ENCODE results near the gene OR5AN1. TPM values are rescaled to one million over a fixed set of nuclear protein-coding genes. Genes with fewer than 3 reads are reported as not detected.
"Not testable (repeated sequence)": the region's sequence is repeated elsewhere in the genome, so short reads cannot be mapped to it uniquely, and the experiment has no call there.

Gene OR5AN1
- total RNA-seq, 2 experiments from 2014 or later = not detected

DNA sequence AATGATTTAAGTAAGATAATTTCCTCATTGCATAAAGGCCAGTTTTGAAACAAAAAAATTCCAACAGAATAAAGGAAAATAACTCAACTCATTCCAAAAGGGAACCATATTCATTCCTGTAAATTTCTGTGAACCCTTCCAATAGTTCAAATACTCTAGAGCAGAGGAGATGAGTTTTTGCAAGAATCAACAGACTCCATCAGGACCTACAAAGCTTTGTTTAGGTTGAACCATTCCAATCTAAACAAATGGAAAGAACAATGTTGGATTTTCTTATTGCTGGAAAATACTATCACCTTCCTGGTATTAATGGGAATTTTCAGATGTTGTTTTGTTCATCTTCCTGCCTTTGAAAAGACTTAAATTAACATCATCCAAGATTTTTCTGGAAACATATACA, 21.8 kb upstream of the OR5AN1 start:
- Histone ChIP-seq H3K9me3 (ENCODE audit: low read length) (no peaks in the 10 kb centered on the region), H3K4me3 (ENCODE audit: low read depth, low read length, poor library complexity, severe bottlenecking) (no peak overlapping the region), H3K4me1 (ENCODE audit: insufficient read depth, low read length, poor library complexity, severe bottlenecking) (no peaks in the 10 kb centered on the region), H3K9me2 (ENCODE audit: insufficient read depth, low read length) (no peaks in the 10 kb centered on the region), H2AFZ (ENCODE audit: low read length) (no peak overlapping the region), H4K20me1 (ENCODE audit: insufficient read depth, low read length) (no peaks in the 10 kb centered on the region), H3K79me2 (ENCODE audit: insufficient read depth, low read depth, low read length) (no peaks in the 10 kb centered on the region), H3K27ac (ENCODE audit: low read depth, low read length, poor library complexity, severe bottlenecking) (no peak overlapping the region), H3K36me3 (ENCODE audit: insufficient read depth, low read length) (no peaks in the 10 kb centered on the region), H3K4me2 (ENCODE audit: low read length) (no peak overlapping the region)
- ChIA-PET POLR2A (no interaction called here), CTCF (ENCODE audit: unreplicated experiment) (no interaction called here)
- no TSS peak for BruUV-seq (replicated peaks)
- TF ChIP-seq, protein P1, sequence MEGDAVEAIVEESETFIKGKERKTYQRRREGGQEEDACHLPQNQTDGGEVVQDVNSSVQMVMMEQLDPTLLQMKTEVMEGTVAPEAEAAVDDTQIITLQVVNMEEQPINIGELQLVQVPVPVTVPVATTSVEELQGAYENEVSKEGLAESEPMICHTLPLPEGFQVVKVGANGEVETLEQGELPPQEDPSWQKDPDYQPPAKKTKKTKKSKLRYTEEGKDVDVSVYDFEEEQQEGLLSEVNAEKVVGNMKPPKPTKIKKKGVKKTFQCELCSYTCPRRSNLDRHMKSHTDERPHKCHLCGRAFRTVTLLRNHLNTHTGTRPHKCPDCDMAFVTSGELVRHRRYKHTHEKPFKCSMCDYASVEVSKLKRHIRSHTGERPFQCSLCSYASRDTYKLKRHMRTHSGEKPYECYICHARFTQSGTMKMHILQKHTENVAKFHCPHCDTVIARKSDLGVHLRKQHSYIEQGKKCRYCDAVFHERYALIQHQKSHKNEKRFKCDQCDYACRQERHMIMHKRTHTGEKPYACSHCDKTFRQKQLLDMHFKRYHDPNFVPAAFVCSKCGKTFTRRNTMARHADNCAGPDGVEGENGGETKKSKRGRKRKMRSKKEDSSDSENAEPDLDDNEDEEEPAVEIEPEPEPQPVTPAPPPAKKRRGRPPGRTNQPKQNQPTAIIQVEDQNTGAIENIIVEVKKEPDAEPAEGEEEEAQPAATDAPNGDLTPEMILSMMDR (conservative IDR thresholded peaks at IDR 0.05; ENCODE audit: low read length) = no peak
- no peak for TF ChIP-seq EZH2phosphoT487 (IDR thresholded peaks at IDR 0.05; ENCODE audit: borderline replicate concordance, low read depth, low read length)
- intact Hi-C loops (cut with micrococcal nuclease; ENCODE audit: unreplicated experiment) = no loop called here
- DNase-seq (ENCODE audit: low spot score) = no peak

DNA sequence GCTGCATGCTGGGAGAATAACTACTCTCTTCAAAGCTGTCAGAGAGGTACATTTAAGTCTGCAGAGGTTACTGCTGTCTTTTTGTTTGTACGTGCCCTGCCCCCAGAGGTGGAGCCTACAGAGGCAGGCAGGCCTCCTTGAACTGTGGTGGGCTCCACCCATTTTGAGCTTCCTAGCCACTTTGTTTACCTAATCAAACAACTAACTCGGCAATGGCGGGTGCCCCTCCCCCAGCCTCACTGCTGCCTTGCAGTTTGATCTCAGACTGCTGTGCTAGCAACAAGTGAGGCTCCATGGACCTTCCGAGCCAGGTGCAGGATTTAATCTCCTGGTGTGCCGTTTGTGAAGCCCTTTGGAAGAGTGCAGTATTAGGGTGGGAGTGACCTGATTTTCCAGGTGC, 9.0 kb upstream of the OR5AN1 start:
- H3K4me1 ChIP-seq (ENCODE audit: insufficient read depth, low read length, poor library complexity, severe bottlenecking); H3K4me3 ChIP-seq (ENCODE audit: low read depth, low read length, poor library complexity, severe bottlenecking); H2AFZ ChIP-seq (ENCODE audit: low read length); H3K27ac ChIP-seq (ENCODE audit: low read depth, low read length, poor library complexity, severe bottlenecking); BruUV-seq (replicated peaks); H3K36me3 ChIP-seq (ENCODE audit: insufficient read depth, low read length); intact Hi-C loops (cut with micrococcal nuclease; ENCODE audit: unreplicated experiment); H4K20me1 ChIP-seq (ENCODE audit: insufficient read depth, low read length); H3K79me2 ChIP-seq (ENCODE audit: insufficient read depth, low read depth, low read length); H3K4me2 ChIP-seq (ENCODE audit: low read length); CTCF ChIA-PET (ENCODE audit: unreplicated experiment); H3K9me2 ChIP-seq (ENCODE audit: insufficient read depth, low read length); H3K9me3 ChIP-seq (ENCODE audit: low read length); DNase-seq (ENCODE audit: low spot score): not testable (repeated sequence)
- POLR2A ChIA-PET = interaction anchor here (0.5 kb wide), 1 partner anchor 99 kb away, joined by 3 read pairs; no protein-coding TSS in a partner anchor

DNA sequence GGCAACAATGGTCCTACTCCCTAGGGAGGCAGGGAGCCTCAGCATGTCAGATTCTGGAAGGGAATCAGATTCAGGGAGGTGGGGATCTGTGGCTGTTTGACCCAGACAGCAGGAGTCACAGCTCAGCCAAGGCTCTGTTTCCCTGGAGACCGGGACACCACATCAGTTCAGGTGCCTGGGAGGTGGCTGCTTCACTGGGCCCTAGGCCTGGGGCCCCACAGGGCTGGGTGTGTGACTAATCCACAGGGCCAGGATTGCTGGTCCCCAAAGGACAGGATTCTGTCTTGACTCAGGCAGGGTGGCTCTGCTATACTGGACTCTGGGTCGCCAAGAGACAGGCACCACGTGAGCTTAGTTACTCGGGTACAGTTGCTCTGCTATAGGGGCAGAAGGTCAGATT, 3.5 kb upstream of the OR5AN1 start:
- Histone ChIP-seq H3K79me2 (ENCODE audit: insufficient read depth, low read depth, low read length) (no peaks in the 10 kb centered on the region), H3K4me2 (ENCODE audit: low read length) (no peak overlapping the region), H3K36me3 (ENCODE audit: insufficient read depth, low read length) (no peaks in the 10 kb centered on the region), H4K20me1 (ENCODE audit: insufficient read depth, low read length) (no peaks in the 10 kb centered on the region), H3K4me3 (ENCODE audit: low read depth, low read length, poor library complexity, severe bottlenecking) (no peak overlapping the region), H3K4me1 (ENCODE audit: insufficient read depth, low read length, poor library complexity, severe bottlenecking) (no peaks in the 10 kb centered on the region), H3K27ac (ENCODE audit: low read depth, low read length, poor library complexity, severe bottlenecking) (no peak overlapping the region), H3K9me3 (ENCODE audit: low read length) (no peaks in the 10 kb centered on the region), H3K9me2 (ENCODE audit: insufficient read depth, low read length) (no peaks in the 10 kb centered on the region), H2AFZ (ENCODE audit: low read length) (no peak overlapping the region)
- TF ChIP-seq, protein P1 (conservative IDR thresholded peaks at IDR 0.05; ENCODE audit: low read length) = no peak
- no peak for TF ChIP-seq EZH2phosphoT487 (IDR thresholded peaks at IDR 0.05; ENCODE audit: borderline replicate concordance, low read depth, low read length)
- DNase-seq (ENCODE audit: low spot score) = no peak
- ChIA-PET POLR2A (no interaction called here), CTCF (ENCODE audit: unreplicated experiment) (no interaction called here)
- intact Hi-C loops (cut with micrococcal nuclease; ENCODE audit: unreplicated experiment) = no loop called here
- no TSS peak for BruUV-seq (replicated peaks)
